WTC11 (cell line): Measurements from ENCODE around the gene ATP6V1C2. TPM values are rescaled to one million over a fixed set of nuclear protein-coding genes. Genes with fewer than 3 reads are reported as not detected.
"Not testable (repeated sequence)": the region's sequence is repeated elsewhere in the genome, so short reads cannot be mapped to it uniquely, and the experiment has no call there.

Experiments used
- ATAC-seq: fragments of 200-7000 bp; cut with Tn5 transposase; 2 replicates; pipeline ENCODE4 v1.10.0; 2021; ENCODE audit warnings: mild to moderate bottlenecking, moderate library complexity
- CTCF ChIA-PET: fragments of 300-600 bp; sonication (Branson Sonifier 250); formaldehyde crosslinking; loops from one replicate; lab custom pipeline; 2021; ENCODE audit warnings: antibody characterized with exemption; lab: Charles Lee
- POLR2A ChIA-PET: fragments of 350-600 bp; sonication (Branson Sonifier 250); formaldehyde crosslinking; loops from one replicate; lab custom pipeline; 2021; ENCODE audit warnings: antibody characterized with exemption; lab: Charles Lee
- DNase-seq: peaks from one replicate; pipeline ENCODE4 v3.0.0; 2021; ENCODE audit warnings: low spot score
- H3K27ac Mint-ChIP-seq: 2 replicates; pipeline ENCODE4 v1.8.0; 2021; ENCODE audit warnings: mixed read lengths
- H3K27me3 Mint-ChIP-seq: 2 replicates; pipeline ENCODE4 v1.8.0; 2021; ENCODE audit warnings: low read depth, mild to moderate bottlenecking, moderate library complexity, mixed read lengths
- H3K36me3 Mint-ChIP-seq: 2 replicates; pipeline ENCODE4 v1.8.0; 2021; ENCODE audit warnings: mixed read lengths
- H3K4me1 Mint-ChIP-seq: 2 replicates; pipeline ENCODE4 v1.8.0; 2022; ENCODE audit warnings: mixed read lengths
- H3K4me3 Mint-ChIP-seq: 2 replicates; pipeline ENCODE4 v1.8.0; 2021; ENCODE audit warnings: mild to moderate bottlenecking, moderate library complexity, mixed read lengths
- H3K9me3 Mint-ChIP-seq: 2 replicates; pipeline ENCODE4 v1.8.0; 2021; ENCODE audit warnings: mixed read lengths
- ATF1 ChIP-seq: sonication (generic); formaldehyde crosslinking; IDR thresholded peaks from 2 replicates; pipeline ENCODE4 v1.8.1; 2023; ENCODE audit warnings: mild to moderate bottlenecking, moderate library complexity, missing genetic modification reagents
- ESRRA ChIP-seq: sonication (generic); formaldehyde crosslinking; IDR thresholded peaks from 2 replicates; pipeline ENCODE4 v1.8.1; 2022; ENCODE audit warnings: mild to moderate bottlenecking, missing genetic modification reagents, borderline replicate concordance
- GABPB1 ChIP-seq: sonication (generic); formaldehyde crosslinking; IDR thresholded peaks from 2 replicates; pipeline ENCODE4 v1.8.1; 2023; ENCODE audit warnings: mild to moderate bottlenecking, missing genetic modification reagents
- GTF2I ChIP-seq: fragments of 250-450 bp; sonication (Bioruptor Pico); conservative IDR thresholded peaks from 2 replicates; pipeline ENCODE4 v1.4.0; 2021; ENCODE audit warnings: mild to moderate bottlenecking
- IRF2 ChIP-seq: sonication (generic); formaldehyde crosslinking; IDR thresholded peaks from 2 replicates; pipeline ENCODE4 v1.8.0; 2022; ENCODE audit warnings: low read depth, missing genetic modification reagents, borderline replicate concordance
- JAZF1 ChIP-seq: fragments of 250-450 bp; sonication (Bioruptor Pico); IDR thresholded peaks from 2 replicates; pipeline ENCODE4 v1.9.0; 2021; ENCODE audit warnings: moderate library complexity, mild to moderate bottlenecking, inconsistent platforms
- JUN ChIP-seq: sonication (generic); formaldehyde crosslinking; IDR thresholded peaks from 2 replicates; pipeline ENCODE4 v1.8.0; 2023; ENCODE audit warnings: mild to moderate bottlenecking, missing genetic modification reagents
- NR3C1 ChIP-seq: sonication (generic); formaldehyde crosslinking; conservative IDR thresholded peaks from 2 replicates; pipeline ENCODE4 v1.8.1; 2023; ENCODE audit warnings: low read depth, mild to moderate bottlenecking, missing genetic modification reagents
- SOX15 ChIP-seq: fragments of 250-450 bp; sonication (Bioruptor Pico); IDR thresholded peaks from 2 replicates; pipeline ENCODE4 v1.9.0; 2021; ENCODE audit warnings: mild to moderate bottlenecking
- TEAD4 ChIP-seq: sonication (generic); formaldehyde crosslinking; IDR thresholded peaks from 2 replicates; pipeline ENCODE4 v1.8.0; 2022; ENCODE audit warnings: mild to moderate bottlenecking, missing genetic modification reagents
- ZBTB21 ChIP-seq: sonication (generic); formaldehyde crosslinking; IDR thresholded peaks from 2 replicates; pipeline ENCODE4 v1.8.1; 2023; ENCODE audit warnings: mild to moderate bottlenecking, missing genetic modification reagents, borderline replicate concordance
- ZNF121 ChIP-seq: sonication (generic); formaldehyde crosslinking; IDR thresholded peaks from 2 replicates; pipeline ENCODE4 v1.8.0; 2023; ENCODE audit warnings: missing genetic modification reagents
- ZNF416 ChIP-seq: fragments of 250-450 bp; sonication (Bioruptor Pico); IDR thresholded peaks from 2 replicates; pipeline ENCODE4 v1.9.0; 2021; ENCODE audit warnings: mild to moderate bottlenecking, inconsistent platforms
- total RNA-seq: library from RNA; stranded (reverse); gene quantifications from 3 replicates; pipeline ENCODE4 v1.2.3, GENCODE V29; 2021
- TF ChIP-seq, protein P1 (sequence below): fragments of 200-600 bp; IDR thresholded peaks from 2 replicates; pipeline ENCODE4 v1.8.0; 2022; ENCODE audit warnings: antibody characterized with exemption
- TF ChIP-seq, protein P2 (sequence below): sonication (generic); formaldehyde crosslinking; IDR thresholded peaks from 2 replicates; pipeline ENCODE4 v1.8.1; 2023; ENCODE audit warnings: mild to moderate bottlenecking, missing genetic modification reagents
- TF ChIP-seq, protein P3 (sequence below): sonication (generic); formaldehyde crosslinking; IDR thresholded peaks from 2 replicates; pipeline ENCODE4 v1.8.1; 2023; ENCODE audit warnings: mild to moderate bottlenecking, moderate library complexity, missing genetic modification reagents
- TF ChIP-seq, protein P4 (sequence below): sonication (generic); formaldehyde crosslinking; IDR thresholded peaks from 2 replicates; pipeline ENCODE4 v1.8.0; 2022; ENCODE audit warnings: missing genetic modification reagents
- TF ChIP-seq, protein P5 (sequence below): sonication (generic); formaldehyde crosslinking; IDR thresholded peaks from 2 replicates; pipeline ENCODE4 v1.8.1; 2022; ENCODE audit warnings: missing genetic modification reagents, borderline replicate concordance
- TF ChIP-seq, protein P6 (sequence below): fragments of 250-450 bp; sonication (Bioruptor Pico); IDR thresholded peaks from 2 replicates; pipeline ENCODE4 v1.9.0; 2021; ENCODE audit warnings: moderate library complexity, mild to moderate bottlenecking, inconsistent platforms, borderline replicate concordance
- TF ChIP-seq, protein P7 (sequence below): sonication (generic); formaldehyde crosslinking; IDR thresholded peaks from 2 replicates; pipeline ENCODE4 v1.8.0; 2022; ENCODE audit warnings: mild to moderate bottlenecking, missing genetic modification reagents

The ATP6V1C2 gene
- total RNA-seq, 1 experiment from 2014 or later = 0.42 TPM

DNA sequence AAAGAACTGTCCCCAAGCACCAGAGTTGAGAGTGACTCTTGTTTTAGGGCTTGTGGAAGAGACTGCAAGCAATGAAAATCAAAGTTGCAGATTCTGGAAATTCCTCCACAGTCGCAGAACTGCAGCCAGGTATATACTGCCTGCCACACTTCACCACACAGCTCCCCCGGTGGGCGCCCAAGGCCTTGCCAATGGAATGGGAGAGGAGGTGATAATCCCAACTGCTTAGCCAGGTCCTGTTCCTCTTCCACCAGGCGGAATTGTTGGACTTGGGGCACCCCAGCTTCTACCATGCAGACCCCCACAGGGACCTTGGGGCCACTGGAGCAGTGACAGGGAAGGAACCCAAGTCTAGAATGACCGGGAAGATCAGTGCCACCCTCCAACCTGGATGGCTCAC lies 96.0 kb downstream of the ATP6V1C2 start:
- H3K9me3 Mint-ChIP-seq = no peaks in the 10 kb centered on the region
- peak; percentile 80 for DNase-seq
- peaks cover 13% of the 10 kb centered on the region for H3K4me1 Mint-ChIP-seq
- ChIA-PET POLR2A (no interaction called here), CTCF (interaction anchor here (0.6 to 4.2 kb wide), 18 partner anchors 10 to 315 kb away, joined by 3 to 65 read pairs (median 4); partner anchors contain the start of gene KCNF1)
- ATAC-seq = peak; percentile 66
- TF ChIP-seq, protein P1, sequence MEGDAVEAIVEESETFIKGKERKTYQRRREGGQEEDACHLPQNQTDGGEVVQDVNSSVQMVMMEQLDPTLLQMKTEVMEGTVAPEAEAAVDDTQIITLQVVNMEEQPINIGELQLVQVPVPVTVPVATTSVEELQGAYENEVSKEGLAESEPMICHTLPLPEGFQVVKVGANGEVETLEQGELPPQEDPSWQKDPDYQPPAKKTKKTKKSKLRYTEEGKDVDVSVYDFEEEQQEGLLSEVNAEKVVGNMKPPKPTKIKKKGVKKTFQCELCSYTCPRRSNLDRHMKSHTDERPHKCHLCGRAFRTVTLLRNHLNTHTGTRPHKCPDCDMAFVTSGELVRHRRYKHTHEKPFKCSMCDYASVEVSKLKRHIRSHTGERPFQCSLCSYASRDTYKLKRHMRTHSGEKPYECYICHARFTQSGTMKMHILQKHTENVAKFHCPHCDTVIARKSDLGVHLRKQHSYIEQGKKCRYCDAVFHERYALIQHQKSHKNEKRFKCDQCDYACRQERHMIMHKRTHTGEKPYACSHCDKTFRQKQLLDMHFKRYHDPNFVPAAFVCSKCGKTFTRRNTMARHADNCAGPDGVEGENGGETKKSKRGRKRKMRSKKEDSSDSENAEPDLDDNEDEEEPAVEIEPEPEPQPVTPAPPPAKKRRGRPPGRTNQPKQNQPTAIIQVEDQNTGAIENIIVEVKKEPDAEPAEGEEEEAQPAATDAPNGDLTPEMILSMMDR = peak; percentile 49; the same call in 1 of the 2 replicates
- TF ChIP-seq GABPB1 (CRISPR knock-in tag) = no peak
- TF ChIP-seq, all 79 proteins: peak for 1
- Mint-ChIP-seq H3K27ac (no peak overlapping the region), H3K27me3 (no peaks in the 10 kb centered on the region), H3K4me3 (no peak overlapping the region), H3K36me3 (no peaks in the 10 kb centered on the region)

DNA sequence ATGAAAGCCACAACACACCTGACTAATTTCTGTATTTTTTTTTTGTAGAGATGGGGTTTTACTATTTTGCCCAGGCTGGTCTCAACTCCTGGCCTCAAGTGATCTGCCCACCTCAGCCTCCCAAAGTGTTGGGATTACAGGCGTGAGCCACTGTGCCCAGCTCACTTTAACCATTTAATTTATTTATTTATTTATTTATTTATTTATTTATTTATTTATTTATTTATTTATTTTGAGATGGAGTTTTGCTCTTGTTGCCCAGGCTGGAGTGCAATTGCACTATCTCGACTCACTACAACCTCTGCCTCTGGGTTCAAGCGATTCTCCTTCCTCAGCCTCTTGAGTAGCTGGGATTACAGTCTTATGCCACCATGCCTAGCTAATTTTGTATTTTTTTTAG lies 96.9 kb downstream of the ATP6V1C2 start:
- CTCF ChIA-PET = interaction anchor here (0.6 to 4.2 kb wide), 10 partner anchors 13 to 316 kb away, joined by 3 to 65 read pairs (median 4); a partner anchor contains a TSS
- H3K9me3 Mint-ChIP-seq, POLR2A ChIA-PET, H3K27me3 Mint-ChIP-seq, ATAC-seq, H3K4me3 Mint-ChIP-seq, H3K36me3 Mint-ChIP-seq, H3K27ac Mint-ChIP-seq, DNase-seq: not testable (repeated sequence)
- H3K4me1 Mint-ChIP-seq = peaks cover 13% of the 10 kb centered on the region

DNA sequence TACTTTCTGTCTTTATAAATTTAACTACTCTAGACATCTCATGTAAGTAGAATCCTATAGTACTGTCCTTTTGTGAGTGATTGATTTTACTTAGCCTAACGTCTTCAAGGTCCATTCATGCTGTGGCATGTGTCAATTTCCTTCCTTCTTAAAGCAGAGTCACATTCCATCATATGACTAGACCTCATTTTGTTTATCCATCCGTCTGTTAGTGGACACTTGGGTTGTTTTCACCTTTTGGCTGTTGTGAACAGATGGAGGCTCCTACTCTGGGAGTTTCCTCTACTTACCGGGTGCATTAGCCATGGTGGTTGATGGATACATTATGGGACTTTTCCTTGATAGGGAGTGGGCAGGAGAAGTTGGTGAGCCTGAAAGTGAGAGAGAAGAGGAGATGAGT lies 97.6 kb downstream of the ATP6V1C2 start:
- ChIA-PET POLR2A (no interaction called here), CTCF (interaction anchor here (1.1 to 4.2 kb wide), 3 partner anchors 12 to 311 kb away, joined by 3 to 65 read pairs (median 11); no protein-coding TSS in a partner anchor)
- Mint-ChIP-seq H3K9me3 (no peaks in the 10 kb centered on the region), H3K27me3 (no peaks in the 10 kb centered on the region), H3K27ac (no peak overlapping the region), H3K4me3 (no peak overlapping the region), H3K36me3 (no peaks in the 10 kb centered on the region), H3K4me1 (peaks cover 11% of the 10 kb centered on the region)
- ATAC-seq = no peak
- no peak for DNase-seq
- TF ChIP-seq SOX15 (CRISPR knock-in tag) (no peak), ZNF121 (CRISPR knock-in tag) (no peak), IRF2 (no peak), JUN (CRISPR knock-in tag) (no peak), NR3C1 (CRISPR knock-in tag) (no peak), GTF2I (no peak), JAZF1 (CRISPR knock-in tag) (no peak), ATF1 (CRISPR knock-in tag) (no peak), ZBTB21 (no peak), ESRRA (CRISPR knock-in tag) (no peak), ZNF416 (CRISPR knock-in tag) (no peak), TEAD4 (CRISPR knock-in tag) (no peak), GABPB1 (CRISPR knock-in tag) (no peak)
- TF ChIP-seq, protein P2, sequence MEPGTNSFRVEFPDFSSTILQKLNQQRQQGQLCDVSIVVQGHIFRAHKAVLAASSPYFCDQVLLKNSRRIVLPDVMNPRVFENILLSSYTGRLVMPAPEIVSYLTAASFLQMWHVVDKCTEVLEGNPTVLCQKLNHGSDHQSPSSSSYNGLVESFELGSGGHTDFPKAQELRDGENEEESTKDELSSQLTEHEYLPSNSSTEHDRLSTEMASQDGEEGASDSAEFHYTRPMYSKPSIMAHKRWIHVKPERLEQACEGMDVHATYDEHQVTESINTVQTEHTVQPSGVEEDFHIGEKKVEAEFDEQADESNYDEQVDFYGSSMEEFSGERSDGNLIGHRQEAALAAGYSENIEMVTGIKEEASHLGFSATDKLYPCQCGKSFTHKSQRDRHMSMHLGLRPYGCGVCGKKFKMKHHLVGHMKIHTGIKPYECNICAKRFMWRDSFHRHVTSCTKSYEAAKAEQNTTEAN = no peak
- TF ChIP-seq, protein P3, sequence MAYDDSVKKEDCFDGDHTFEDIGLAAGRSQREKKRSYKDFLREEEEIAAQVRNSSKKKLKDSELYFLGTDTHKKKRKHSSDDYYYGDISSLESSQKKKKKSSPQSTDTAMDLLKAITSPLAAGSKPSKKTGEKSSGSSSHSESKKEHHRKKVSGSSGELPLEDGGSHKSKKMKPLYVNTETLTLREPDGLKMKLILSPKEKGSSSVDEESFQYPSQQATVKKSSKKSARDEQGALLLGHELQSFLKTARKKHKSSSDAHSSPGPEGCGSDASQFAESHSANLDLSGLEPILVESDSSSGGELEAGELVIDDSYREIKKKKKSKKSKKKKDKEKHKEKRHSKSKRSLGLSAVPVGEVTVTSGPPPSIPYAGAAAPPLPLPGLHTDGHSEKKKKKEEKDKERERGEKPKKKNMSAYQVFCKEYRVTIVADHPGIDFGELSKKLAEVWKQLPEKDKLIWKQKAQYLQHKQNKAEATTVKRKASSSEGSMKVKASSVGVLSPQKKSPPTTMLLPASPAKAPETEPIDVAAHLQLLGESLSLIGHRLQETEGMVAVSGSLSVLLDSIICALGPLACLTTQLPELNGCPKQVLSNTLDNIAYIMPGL = no peak
- TF ChIP-seq, protein P4, sequence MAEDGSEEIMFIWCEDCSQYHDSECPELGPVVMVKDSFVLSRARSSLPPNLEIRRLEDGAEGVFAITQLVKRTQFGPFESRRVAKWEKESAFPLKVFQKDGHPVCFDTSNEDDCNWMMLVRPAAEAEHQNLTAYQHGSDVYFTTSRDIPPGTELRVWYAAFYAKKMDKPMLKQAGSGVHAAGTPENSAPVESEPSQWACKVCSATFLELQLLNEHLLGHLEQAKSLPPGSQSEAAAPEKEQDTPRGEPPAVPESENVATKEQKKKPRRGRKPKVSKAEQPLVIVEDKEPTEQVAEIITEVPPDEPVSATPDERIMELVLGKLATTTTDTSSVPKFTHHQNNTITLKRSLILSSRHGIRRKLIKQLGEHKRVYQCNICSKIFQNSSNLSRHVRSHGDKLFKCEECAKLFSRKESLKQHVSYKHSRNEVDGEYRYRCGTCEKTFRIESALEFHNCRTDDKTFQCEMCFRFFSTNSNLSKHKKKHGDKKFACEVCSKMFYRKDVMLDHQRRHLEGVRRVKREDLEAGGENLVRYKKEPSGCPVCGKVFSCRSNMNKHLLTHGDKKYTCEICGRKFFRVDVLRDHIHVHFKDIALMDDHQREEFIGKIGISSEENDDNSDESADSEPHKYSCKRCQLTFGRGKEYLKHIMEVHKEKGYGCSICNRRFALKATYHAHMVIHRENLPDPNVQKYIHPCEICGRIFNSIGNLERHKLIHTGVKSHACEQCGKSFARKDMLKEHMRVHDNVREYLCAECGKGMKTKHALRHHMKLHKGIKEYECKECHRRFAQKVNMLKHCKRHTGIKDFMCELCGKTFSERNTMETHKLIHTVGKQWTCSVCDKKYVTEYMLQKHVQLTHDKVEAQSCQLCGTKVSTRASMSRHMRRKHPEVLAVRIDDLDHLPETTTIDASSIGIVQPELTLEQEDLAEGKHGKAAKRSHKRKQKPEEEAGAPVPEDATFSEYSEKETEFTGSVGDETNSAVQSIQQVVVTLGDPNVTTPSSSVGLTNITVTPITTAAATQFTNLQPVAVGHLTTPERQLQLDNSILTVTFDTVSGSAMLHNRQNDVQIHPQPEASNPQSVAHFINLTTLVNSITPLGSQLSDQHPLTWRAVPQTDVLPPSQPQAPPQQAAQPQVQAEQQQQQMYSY (CRISPR knock-in tag) = no peak
- TF ChIP-seq, protein P5, sequence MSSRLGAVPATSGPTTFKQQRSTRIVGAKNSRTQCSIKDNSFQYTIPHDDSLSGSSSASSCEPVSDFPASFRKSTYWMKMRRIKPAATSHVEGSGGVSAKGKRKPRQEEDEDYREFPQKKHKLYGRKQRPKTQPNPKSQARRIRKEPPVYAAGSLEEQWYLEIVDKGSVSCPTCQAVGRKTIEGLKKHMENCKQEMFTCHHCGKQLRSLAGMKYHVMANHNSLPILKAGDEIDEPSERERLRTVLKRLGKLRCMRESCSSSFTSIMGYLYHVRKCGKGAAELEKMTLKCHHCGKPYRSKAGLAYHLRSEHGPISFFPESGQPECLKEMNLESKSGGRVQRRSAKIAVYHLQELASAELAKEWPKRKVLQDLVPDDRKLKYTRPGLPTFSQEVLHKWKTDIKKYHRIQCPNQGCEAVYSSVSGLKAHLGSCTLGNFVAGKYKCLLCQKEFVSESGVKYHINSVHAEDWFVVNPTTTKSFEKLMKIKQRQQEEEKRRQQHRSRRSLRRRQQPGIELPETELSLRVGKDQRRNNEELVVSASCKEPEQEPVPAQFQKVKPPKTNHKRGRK (CRISPR knock-in tag) = no peak
- TF ChIP-seq, protein P6, sequence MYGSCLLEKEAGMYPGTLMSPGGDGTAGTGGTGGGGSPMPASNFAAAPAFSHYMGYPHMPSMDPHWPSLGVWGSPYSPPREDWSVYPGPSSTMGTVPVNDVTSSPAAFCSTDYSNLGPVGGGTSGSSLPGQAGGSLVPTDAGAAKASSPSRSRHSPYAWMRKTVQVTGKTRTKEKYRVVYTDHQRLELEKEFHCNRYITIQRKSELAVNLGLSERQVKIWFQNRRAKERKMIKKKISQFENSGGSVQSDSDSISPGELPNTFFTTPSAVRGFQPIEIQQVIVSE (CRISPR knock-in tag) = no peak
- TF ChIP-seq, protein P7, sequence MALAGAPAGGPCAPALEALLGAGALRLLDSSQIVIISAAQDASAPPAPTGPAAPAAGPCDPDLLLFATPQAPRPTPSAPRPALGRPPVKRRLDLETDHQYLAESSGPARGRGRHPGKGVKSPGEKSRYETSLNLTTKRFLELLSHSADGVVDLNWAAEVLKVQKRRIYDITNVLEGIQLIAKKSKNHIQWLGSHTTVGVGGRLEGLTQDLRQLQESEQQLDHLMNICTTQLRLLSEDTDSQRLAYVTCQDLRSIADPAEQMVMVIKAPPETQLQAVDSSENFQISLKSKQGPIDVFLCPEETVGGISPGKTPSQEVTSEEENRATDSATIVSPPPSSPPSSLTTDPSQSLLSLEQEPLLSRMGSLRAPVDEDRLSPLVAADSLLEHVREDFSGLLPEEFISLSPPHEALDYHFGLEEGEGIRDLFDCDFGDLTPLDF (CRISPR knock-in tag) = no peak
